ENCODE results near the gene PFN1.

The PFN1 gene

DNA sequence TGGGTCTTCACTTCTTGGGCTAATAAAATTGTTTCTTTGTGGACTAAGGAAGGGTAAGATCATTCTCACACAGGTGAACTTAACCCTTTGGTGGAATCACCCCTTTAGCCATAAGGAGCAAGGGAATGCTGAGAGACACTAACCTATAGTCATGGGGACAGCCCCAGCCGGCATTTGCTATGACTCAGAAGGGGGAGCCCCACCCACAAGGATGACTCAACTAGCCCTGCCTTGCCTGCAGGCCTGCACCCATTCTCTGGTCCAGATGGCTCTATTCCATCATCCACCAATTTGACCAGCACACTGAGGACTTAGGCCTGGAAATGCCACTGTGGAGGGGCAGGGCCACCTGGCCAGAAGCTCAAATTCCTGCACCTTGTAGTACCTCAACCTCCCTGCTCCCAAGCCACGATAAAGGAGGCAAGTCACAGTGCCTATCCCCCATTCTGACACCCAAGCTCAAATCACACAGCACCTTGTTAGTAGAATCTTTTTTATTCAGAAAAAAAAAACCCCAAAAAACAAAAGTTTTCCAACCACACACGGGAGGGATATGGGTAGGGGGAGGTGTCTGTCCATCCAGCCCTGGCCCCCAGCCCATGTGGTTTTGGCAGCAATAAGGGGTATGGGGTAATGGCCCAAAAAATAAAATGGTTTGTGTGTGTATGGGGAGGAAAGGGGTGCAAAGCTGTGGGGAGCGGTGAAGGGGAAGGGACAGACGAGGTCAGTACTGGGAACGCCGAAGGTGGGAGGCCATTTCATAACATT, 3.0 kb downstream of the PFN1 start:
- DNase-seq: peak; percentile 97

DNA sequence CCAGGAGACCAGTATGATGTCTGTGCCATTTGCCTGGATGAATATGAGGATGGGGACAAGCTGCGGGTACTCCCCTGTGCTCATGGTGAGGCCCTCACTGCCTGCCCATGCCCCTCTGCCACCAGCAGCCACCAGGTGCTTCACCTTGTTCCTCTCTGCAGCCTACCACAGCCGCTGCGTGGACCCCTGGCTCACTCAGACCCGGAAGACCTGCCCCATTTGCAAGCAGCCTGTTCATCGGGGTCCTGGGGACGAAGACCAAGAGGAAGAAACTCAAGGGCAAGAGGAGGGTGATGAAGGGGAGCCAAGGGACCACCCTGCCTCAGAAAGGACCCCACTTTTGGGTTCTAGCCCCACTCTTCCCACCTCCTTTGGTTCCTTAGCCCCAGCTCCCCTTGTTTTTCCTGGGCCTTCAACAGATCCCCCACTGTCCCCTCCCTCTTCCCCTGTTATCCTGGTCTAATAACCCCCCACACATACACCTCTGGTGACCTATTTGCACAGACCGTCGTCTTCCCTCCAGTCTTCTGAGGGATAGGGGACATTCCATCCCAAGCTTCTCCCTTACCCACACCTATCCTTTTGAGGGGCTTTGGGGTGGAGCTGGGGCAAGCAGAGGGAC, 3.7 kb downstream of the PFN1 start:
- DNase-seq: no peak

DNA sequence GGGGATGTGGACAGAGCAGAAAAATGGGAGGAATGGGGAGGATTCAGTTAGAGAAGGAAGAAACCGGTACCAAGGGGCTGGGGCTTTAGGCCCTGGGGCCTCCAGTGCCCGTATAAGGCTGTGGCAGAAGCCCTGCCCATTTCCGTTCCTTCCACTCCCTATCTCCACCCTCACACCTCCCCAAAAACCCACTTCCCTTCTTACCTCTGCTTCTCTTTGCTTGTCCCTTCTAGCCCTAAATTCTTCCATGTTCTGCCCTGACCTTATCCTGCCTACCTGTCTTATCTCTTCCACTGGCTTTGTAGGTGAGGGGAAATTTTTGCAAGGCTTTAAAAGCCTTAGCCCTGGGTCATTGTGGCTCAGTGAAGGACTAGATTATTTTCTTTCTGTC, 4.2 kb downstream of the PFN1 start:
- no peak for DNase-seq

DNA sequence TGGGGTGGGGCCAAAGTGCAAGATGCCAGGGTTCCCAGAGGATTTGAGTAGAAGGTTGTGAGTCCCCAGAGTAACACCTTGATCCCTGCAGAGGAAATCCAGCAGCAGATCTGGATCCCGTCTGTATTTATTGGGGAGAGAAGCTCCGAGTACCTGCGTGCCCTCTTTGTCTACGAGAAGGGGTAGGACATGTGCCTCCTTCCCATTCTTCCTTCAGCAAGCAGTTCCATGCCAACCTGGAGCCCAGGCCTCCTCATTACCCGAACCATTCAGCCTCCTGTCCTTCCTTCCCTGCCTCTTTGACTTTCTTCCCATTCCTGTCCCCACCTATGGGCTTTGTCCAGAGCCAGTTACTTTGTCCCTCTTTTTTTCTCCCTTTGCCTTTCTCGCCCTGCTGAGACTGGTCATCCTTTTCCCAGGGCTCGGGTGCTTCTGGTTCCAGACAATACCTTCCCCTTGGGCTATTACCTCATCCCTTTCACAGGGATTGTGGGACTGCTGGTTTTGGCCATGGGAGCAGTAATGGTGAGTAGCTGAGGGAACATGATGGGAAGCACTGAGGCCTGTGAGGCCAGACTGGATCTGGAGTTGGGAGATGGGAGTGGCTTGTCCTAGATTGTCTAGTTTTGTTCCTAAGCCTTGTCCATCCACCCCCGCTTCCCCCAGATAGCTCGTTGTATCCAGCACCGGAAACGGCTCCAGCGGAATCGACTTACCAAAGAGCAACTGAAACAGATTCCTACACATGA, 5.4 kb downstream of the PFN1 start:
- DNase-seq: no peak

DNA sequence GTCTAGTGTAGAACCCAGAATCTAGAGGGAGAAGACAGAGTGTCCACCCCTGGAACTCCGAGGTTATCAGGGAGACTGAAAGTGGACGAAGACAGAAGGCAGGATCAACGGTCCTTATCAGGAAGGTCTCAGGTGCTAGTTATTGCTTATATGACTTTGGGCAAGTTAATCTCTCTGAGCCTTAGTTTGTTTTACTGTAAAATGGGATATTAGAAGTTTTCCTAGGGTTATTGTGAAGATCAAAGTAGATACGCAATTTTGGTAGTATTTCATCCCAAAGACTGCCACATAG, 7.1 kb downstream of the PFN1 start:
- DNase-seq: no peak

DNA sequence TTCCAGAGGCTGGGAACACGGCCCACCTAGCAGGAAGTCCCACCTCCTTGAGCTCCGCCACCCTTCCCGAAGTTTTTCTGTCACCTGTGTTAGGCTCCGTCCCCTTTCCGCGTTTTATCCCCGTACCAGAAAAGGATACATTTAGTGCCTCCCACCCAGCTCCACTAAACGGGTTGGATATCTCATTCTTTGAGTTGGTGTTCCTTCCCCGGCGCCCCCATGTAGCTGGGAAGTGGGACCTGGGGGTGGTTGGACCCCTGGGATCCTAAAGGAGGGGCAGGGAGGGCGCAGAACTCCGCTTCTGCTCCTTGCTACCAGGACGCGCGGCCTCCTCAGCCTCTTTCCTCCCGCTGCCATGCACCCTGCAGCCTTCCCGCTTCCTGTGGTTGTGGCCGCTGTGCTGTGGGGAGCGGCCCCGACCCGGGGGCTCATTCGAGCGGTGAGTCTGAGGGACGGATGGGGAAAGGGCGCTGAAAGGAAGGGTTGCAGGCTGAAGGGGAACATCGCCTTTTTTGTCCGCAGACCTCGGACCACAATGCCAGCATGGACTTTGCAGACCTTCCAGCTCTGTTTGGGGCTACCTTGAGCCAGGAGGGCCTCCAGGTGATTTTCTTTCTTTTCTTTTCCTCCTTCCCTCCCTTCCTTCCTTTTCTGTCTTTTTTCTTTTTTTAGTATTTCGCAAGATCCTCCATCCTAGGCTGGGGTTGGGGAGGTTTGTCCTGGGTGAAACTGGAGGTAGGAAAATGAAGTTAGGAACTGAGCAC, 7.6 kb downstream of the PFN1 start:
- no peak for DNase-seq

DNA sequence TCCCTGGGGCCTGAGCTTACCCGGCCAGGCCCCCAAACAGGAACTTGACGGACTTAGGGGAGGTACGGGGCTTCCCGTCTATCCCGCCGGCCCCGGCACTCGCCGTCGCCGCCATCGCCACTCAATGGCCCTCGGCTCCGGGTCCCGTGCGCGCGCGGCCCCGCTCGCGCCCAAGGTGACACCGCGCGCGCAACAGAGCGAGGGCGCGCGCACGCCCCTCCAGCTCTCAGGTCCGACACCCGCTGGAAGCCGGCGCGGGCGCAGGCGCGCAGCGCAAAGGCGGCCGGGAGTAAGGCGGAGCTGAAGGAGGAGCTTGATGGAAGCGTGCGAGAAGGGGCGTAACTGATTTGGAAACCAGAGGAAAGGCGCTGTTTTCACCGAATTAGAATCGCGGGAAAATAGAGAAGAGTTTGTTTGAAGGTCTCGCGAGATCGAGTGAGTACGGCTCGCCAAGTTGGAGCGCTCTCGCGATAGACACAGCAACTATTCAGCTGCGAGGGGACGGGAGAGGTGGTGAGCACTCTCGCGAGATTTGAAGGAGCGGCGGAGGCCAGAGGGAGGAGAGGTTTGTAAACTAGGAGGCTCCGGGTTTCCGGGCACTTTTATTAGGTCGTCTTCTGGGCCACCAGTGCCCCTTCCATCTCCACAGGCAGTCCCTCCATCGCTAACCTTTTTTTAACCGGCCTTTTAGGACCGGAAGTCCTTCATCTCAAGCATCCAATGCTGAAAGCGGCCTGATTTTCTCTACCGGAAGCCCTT, 8.4 kb downstream of the PFN1 start, which contains the start of the genes RNF167 and SLC25A11:
TSS of gene RNF167 (plus strand) at position 473 of the 759 bp plus-strand sequence. CDS start 642 bp downstream, outside the sequence.
TSS of gene SLC25A11 (minus strand) at position 251 of the 759 bp plus-strand sequence. CDS start at position 115, 136 bp downstream.
- peak; percentile 100 for DNase-seq

DNA sequence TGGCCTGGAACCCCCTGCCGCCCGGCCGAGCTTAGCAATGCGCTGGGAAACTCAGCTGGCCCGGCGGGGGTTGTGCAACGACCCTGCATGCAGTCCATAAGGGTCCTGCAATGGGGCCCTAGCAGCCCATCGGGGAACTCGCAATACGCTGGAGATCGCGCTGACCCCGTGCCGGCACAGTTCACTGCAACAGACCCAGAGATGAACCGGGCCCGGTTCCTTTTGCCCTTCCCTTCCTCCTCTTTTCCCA, 8.9 kb downstream of the PFN1 start:
- no peak for DNase-seq

DNA sequence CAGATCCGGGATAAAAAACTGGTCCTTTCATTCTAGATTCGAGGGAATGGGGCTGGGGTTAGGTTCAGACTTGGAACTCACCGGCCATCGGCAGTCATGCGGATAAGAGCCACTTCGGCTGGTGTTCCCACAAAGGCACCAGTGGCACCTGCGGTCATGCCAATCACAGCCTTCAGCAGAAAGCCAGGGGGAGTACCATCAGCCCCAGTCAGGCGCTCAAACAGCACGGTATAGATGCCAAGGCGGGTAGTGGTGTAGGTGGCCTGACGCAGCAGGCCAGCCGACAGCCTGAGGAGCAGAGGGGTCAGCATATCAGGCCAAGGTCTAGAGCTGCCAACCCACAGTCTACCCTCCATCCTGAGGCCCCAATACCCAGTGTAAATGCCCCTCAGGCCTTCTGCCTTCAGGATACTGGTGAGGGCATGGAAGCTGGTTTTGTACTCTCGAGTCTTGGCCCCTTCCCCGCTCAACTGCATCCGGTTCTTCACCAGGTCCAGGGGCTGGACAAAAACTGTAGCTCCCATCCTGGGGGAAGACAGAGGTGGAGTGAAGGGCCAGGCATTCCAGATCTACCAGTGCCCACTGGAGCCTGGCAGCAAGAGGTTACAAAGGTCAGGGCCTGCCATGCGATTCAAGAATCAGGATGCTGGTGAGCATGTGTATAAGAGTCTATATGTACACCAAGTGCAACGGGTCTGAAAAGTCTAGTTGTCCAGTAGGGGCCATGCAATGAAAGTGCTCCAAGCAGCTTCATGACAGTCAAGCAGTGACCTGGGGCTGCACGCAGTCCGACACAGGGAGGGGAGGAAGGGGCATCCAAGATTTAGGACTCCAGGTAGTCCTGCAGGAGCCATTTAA, 9.4 kb downstream of the PFN1 start:
- DNase-seq: peak; percentile 45

DNA sequence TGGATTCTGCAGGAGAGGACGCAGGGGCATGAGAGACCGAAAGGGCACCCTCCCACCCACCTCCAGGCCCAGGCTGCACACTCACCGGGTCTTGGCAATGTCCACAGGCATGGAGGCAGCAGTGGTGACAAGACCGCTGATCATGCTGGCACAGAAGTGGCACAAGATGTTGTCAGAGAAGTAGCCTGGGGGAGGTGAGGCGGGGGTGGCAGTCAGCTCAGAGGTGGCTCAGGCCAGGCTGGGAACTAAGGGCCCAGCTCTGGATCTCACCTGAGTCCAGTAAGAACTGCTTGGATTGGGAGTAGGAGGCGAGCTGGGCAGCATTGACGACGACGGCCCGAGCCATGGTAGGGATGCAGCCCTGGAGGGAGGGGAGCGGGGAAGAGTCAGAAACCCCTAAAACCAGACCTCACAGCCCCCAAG, 10.2 kb downstream of the PFN1 start:
- no peak for DNase-seq

DNA sequence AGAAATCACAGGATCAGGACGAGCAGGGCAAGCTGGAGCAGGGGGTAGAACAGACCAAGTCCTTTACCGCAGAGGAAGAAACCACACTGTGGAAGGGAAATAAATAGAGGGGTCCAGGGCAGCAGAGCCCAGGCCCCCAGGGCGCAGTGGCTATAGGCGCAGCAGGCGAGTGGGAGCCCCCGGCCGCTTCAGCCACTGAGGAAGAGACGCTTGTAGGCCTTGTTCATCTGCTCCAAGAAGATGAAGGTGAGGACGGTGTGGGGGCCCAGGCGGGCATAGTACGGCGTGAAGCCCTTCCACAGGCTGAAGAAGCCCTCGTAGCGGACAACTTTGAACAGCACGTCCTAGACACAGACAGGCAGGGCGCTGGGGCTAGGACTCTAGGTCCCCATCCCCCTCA, 10.8 kb downstream of the PFN1 start:
- DNase-seq: no peak

DNA sequence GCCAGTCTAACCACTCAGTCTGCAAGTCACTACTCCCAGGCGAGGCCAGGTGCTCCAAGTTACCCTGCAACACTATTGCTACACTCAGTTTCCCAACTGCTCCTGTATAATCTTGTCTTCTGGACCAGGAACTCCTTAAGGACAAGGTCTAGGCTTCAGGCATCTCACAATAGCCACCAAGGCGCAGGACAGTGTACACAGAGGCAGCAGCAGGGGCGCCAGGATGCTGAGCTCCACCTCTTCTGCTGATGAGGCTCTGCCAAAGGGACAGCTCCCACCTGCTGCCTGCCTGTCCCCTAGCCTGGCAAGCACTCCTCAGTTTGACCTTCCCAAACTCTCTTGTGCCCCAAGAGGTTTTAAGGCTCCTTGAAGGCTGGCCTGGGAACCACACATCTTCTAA, 11.9 kb downstream of the PFN1 start:
- no peak for DNase-seq

DNA sequence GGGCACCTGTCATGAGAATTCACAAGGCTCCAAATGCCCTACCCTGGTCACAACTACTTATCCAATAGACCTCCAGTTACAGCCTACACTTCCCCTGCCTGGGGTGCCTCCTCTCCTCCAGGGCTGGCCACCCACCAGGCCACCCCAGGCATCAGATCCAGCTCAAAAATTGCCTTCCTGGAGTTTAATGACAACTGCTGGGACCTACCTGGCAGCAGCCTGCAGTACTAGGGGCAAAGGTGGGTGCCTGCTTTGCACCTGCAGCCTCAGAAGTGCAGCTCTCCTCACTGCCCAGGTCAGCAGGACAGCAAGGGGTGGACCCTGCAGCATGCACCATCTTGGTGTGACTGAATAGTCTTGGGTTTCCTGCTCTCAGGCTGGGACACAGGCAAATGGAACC, 12.7 kb downstream of the PFN1 start:
- DNase-seq: no peak

DNA sequence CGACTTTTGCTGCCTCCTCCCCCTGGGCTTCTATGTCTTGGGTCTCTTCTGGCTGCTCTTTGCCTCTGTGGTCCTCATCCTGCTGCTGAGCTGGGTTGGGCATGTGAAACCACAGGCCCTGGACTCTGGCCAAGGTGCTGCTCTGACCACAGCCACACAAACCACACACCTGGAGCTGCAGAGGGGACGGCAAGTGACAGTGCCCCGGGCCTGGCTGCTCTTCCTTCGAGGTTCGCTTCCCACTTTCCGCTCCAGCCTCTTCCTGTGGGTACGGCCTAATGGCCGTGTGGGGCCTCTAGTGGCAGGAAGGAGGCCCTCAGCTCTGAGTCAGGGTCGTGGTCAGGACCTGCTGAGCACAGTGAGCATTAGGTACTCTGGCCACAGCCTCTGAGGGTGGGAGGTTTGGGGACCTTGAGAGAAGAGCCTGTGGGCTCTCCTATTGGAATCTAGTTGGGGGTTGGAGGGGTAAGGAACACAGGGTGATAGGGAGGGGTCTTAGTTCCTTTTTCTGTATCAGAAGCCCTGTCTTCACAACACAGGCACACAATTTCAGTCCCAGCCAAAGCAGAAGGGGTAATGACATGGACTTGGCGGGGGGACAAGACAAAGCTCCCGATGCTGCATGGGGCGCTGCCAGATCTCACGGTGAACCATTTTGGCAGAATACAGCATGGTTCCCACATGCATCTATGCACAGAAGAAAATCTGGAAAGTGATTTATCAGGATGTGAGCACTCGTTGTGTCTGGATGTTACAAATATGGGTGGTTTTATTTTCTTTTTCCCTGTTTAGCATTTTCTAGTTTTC, 14.0 kb downstream of the PFN1 start:
- peak; percentile 89 for DNase-seq

DNA sequence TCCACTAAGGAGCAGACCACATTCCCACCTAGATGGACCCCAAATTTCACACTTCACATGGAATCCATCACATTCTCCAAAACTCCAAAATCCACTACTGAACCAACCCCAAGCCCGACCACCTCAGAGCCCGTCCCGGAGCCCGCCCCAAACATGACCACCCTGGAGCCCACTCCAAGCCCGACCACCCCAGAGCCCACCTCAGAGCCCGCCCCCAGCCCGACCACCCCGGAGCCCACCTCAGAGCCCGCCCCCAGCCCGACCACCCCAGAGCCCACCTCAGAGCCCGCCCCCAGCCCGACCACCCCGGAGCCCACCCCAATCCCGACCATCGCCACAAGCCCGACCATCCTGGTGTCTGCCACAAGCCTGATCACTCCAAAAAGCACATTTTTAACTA, 14.7 kb downstream of the PFN1 start:
- DNase-seq: no peak

DNA sequence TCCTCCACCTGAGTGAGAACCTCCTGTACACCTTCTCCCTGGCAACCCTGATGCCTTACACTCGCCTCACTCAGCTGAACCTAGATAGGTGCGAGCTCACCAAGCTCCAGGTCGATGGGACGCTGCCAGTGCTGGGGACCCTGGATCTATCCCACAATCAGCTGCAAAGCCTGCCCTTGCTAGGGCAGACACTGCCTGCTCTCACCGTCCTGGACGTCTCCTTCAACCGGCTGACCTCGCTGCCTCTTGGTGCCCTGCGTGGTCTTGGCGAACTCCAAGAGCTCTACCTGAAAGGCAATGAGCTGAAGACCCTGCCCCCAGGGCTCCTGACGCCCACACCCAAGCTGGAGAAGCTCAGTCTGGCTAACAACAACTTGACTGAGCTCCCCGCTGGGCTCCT, 15.6 kb downstream of the PFN1 start:
- no peak for DNase-seq

DNA sequence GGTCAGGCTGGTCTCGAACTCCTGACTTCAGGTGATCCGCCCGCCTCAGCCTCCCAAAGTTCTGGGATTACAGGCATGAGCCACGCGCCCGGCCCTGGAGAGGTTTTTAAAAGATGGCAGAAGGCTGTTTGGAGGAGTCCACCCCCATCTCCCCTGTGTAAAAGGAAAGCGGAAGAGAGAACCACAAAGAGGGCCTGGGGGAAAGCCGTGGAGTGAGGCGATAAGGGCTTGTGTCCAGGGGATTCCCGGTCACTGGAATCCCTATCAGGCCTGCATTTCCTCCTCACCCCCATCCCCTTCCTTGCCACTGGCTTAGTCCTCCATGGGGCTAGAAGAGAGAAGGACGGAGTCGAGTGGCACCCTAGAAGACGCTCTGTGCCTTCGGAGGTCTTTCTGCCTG, 16.4 kb downstream of the PFN1 start, which contains the start of gene GP1BA:
TSS of gene GP1BA (plus strand) at position 315 of the 400 bp plus-strand sequence. CDS start 328 bp downstream, outside the sequence.
- no peak for DNase-seq

DNA sequence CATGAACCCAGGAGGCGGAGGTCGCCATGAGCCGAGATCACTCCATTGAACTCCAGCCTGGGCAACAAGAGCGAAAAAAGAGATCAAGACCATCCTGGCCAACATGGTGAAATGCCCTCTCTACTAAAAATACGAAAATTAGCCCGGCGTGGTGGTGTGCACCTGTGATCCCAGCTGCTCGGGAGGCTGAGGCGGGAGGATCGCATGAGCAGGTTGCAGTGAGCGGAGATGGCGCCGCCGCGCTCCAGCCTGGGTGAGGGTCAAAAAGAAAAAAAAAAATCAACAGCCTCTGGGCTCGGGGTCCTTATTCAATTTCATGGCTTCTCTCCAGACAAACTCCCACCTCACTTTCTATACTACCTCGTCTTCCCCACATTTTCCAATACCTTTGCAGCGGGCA, 19.4 kb downstream of the PFN1 start:
- DNase-seq: no peak

DNA sequence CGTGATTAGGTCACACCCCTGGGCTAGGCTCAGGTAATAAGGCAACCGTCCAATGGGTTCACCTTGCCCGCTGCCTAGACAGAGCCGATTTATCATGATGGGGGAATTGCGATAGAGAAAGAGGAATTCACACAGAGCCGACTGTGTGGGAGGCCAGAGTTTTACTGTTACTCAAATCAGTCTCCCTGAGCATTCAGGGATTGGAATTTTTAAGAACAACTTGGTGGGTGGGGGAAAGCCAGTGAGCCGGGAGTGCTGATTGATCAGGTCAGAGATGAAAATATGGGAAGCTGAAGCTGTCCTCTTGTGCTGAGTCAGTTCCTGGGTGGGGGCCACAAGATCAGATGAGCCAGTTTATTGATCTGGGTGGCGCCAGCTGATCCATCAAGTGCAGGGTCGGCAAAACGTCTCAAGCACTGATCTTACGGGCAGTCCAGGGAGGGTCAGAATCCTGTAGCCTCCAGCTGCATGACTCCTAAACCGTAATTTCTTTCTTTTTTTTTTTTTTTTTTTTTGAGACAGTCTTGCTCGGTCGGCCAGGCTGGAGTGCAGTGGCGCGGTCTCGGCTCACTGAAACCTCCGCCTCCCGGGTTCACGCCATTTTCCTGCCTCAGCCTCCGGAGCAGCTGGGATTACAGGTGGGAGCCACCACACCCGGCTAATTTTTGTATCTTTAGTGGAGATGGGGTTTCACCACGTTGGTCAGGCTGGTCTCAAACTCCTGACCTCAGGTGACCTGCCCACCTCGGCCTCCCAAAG, 21.6 kb downstream of the PFN1 start:
- peak; percentile 49 for DNase-seq

DNA sequence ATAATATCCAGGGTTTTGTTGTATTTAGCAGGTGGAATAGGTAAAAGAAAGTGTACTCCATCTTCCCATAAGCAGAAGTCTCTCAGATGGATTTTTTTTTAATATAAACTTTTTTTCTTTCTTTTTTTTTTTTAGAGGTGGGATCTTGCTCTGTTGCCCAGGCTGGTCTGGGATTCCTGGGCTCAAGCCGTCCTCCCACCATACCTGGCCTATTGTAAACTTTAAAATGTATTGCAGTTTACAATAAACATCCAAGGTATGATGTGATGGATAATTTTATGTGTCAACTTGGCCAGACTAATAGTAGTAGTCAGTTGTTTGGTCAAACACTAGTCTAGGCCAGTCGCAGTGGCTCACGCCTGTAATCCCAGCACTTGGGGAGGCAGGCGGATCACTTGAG, 27.0 kb downstream of the PFN1 start:
- no peak for DNase-seq

Data from islet precursor cell (in vitro differentiated cells).